ENCODE measurements around the gene CSNK2A2. TPM values are rescaled to one million over a fixed set of nuclear protein-coding genes. Genes with fewer than 3 reads are reported as not detected.

The CSNK2A2 gene
- total RNA-seq, 2 experiments from 2014 or later = 49.0 to 51.0 TPM

DNA sequence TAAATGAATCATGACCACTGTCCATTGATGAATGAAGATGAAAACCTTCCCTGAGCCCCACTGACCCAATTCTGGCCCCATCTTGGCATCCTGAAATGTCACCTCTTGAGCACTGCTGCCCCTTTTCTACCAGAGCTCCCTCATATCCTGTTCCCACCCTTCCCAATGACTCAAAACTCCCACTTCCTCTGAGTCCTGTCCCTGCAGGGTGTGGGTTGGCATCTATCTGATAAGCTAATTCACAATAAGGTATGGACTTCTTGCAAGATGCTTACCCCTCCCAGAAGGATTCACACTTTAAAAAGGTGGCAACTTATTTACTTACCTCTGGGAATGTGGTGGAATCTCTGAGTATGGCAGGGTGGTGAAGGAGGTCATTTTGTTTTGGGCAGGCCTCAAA, 13.3 kb upstream of the CSNK2A2 start:
- Histone ChIP-seq H3K9me3 (ENCODE audit: control insufficient read depth in 1 of 2, insufficient read depth in 1 of 2, low read length in 2 of 2) (no peaks in the 10 kb centered on the region), H3K4me1 (ENCODE audit: insufficient read depth, low read length) (no peaks in the 10 kb centered on the region), H3K27ac (ENCODE audit: low read depth in 1 of 2, low read length in 2 of 2) (no peak overlapping the region), H3K27me3 (ENCODE audit: control insufficient read depth in 1 of 2, insufficient read depth in 2 of 2, low read length in 2 of 2) (peaks cover 4 to 12% of the 10 kb centered on the region in 2 experiments), H3K4me3 (ENCODE audit: low read length) (no peak overlapping the region), H3K36me3 (ENCODE audit: insufficient read depth, low read length) (no peaks in the 10 kb centered on the region)
- H3K9me3 Mint-ChIP-seq = peaks cover 3% of the 10 kb centered on the region
- intact Hi-C loops (cut with DNase I, micrococcal nuclease) = no loop called here
- H3K36me3 Mint-ChIP-seq (ENCODE audit: low read depth) = no peaks in the 10 kb centered on the region
- ChIA-PET POLR2A (no interaction called here), CTCF (no interaction called here)
- H3K27me3 Mint-ChIP-seq = peaks cover 70% of the 10 kb centered on the region
- no peaks in the 10 kb centered on the region for H3K4me1 Mint-ChIP-seq (ENCODE audit: low read depth)
- no peak overlapping the region for H3K4me3 Mint-ChIP-seq
- no peak overlapping the region for H3K27ac Mint-ChIP-seq
- DNase-seq (no peak), ATAC-seq (ENCODE audit: poor library complexity) (no peak)
- TF ChIP-seq, protein P1, sequence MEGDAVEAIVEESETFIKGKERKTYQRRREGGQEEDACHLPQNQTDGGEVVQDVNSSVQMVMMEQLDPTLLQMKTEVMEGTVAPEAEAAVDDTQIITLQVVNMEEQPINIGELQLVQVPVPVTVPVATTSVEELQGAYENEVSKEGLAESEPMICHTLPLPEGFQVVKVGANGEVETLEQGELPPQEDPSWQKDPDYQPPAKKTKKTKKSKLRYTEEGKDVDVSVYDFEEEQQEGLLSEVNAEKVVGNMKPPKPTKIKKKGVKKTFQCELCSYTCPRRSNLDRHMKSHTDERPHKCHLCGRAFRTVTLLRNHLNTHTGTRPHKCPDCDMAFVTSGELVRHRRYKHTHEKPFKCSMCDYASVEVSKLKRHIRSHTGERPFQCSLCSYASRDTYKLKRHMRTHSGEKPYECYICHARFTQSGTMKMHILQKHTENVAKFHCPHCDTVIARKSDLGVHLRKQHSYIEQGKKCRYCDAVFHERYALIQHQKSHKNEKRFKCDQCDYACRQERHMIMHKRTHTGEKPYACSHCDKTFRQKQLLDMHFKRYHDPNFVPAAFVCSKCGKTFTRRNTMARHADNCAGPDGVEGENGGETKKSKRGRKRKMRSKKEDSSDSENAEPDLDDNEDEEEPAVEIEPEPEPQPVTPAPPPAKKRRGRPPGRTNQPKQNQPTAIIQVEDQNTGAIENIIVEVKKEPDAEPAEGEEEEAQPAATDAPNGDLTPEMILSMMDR (IDR thresholded peaks at IDR 0.05) = no peak

DNA sequence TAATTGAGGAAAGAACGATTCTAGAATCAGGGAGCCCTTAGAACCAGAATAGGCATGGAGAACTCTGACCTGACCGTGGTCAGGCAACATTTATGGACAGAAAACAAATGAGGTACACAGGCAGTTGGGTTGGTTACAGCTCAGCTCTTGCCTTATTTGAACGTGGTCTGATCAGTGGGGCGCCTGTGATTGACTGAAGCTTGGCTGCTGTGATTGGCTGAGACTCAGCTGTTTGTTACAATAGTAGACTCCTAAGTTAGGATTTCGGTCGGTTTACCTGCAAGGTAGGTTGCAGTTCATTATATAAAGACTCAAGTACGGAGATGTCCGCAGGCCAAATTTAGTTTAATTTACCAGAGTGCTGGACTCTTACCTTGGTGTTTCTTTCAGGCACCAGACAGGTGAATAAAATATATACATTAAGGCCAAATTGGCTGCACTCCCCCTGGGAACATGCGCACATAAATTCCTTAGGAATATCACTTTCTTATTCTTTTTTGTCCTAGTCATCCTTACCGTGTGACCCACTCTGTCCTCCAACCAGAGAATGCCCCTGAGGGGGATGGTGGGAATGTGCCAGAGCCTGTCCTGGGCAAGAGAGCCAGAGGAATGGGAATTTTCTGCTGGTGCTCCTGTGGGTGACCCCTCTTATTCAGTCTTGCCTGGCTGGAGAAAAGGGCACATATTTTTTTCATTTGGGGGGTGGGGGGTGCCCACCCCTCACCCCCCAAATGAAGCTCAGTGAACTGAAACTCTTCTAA, 7.5 kb upstream of the CSNK2A2 start:
- H3K27me3 Mint-ChIP-seq = peaks cover 47% of the 10 kb centered on the region
- Histone ChIP-seq H3K9me3 (ENCODE audit: control insufficient read depth in 1 of 2, insufficient read depth in 1 of 2, low read length in 2 of 2) (no peaks in the 10 kb centered on the region), H3K4me1 (ENCODE audit: insufficient read depth, low read length) (no peaks in the 10 kb centered on the region), H3K27me3 (ENCODE audit: control insufficient read depth in 1 of 2, insufficient read depth in 2 of 2, low read length in 2 of 2) (peaks cover 5% of the 10 kb centered on the region in 2 experiments), H3K27ac (ENCODE audit: low read depth in 1 of 2, low read length in 2 of 2) (no peak overlapping the region), H3K36me3 (ENCODE audit: insufficient read depth, low read length) (no peaks in the 10 kb centered on the region), H3K4me3 (ENCODE audit: low read length) (no peak overlapping the region)
- DNase-seq = no peak
- TF ChIP-seq, protein P1 (IDR thresholded peaks at IDR 0.05) = no peak
- no peak for ATAC-seq (ENCODE audit: poor library complexity)
- intact Hi-C loops (cut with DNase I, micrococcal nuclease) = no loop called here
- H3K4me3 Mint-ChIP-seq = no peak overlapping the region
- H3K36me3 Mint-ChIP-seq (ENCODE audit: low read depth) = no peaks in the 10 kb centered on the region
- H3K4me1 Mint-ChIP-seq (ENCODE audit: low read depth) = no peaks in the 10 kb centered on the region
- H3K27ac Mint-ChIP-seq = no peak overlapping the region
- ChIA-PET CTCF (no interaction called here), POLR2A (no interaction called here)
- H3K9me3 Mint-ChIP-seq = no peaks in the 10 kb centered on the region

DNA sequence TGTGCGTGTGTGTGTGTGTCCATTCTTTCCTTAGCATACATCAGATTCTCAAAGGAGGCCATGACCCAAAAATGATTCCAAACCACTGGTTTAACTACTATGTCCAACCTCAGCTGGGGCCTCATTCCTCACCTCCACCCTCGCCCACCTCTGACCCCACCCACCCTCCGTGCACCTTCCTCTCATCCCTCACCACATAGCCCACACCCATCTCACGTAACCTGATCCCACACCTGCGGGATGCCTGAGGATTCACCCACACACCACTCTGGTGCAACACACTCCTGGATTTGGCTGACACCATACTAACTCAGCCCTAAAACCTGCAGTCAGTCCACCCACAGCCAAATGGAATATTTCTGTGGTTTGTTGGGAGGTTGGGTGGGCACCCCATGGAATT, 3.3 kb upstream of the CSNK2A2 start:
- ChIA-PET CTCF (no interaction called here), POLR2A (no interaction called here)
- no peak for DNase-seq
- Histone ChIP-seq H3K27me3 (ENCODE audit: control insufficient read depth in 1 of 2, insufficient read depth in 2 of 2, low read length in 2 of 2) (peaks cover 5% of the 10 kb centered on the region in 2 experiments), H3K4me1 (ENCODE audit: insufficient read depth, low read length) (peaks cover 18% of the 10 kb centered on the region), H3K9me3 (ENCODE audit: control insufficient read depth in 1 of 2, insufficient read depth in 1 of 2, low read length in 2 of 2) (no peaks in the 10 kb centered on the region), H3K36me3 (ENCODE audit: insufficient read depth, low read length) (no peaks in the 10 kb centered on the region), H3K4me3 (ENCODE audit: low read length) (no peak overlapping the region), H3K27ac (ENCODE audit: low read depth in 1 of 2, low read length in 2 of 2) (no peak overlapping the region)
- intact Hi-C loops (cut with DNase I, micrococcal nuclease) = loop anchor here in 1 of 2 experiments (5.0 kb wide), 1 partner anchor 299 kb away; no protein-coding TSS in a partner anchor
- ATAC-seq (ENCODE audit: poor library complexity) = no peak
- no peaks in the 10 kb centered on the region for H3K9me3 Mint-ChIP-seq
- H3K27ac Mint-ChIP-seq = no peak overlapping the region
- TF ChIP-seq, protein P1 (IDR thresholded peaks at IDR 0.05) = no peak
- H3K36me3 Mint-ChIP-seq (ENCODE audit: low read depth) = peaks cover 14% of the 10 kb centered on the region
- H3K4me3 Mint-ChIP-seq = peak overlapping the region; percentile 6
- peaks cover 26% of the 10 kb centered on the region for H3K4me1 Mint-ChIP-seq (ENCODE audit: low read depth)
- peaks cover 21% of the 10 kb centered on the region for H3K27me3 Mint-ChIP-seq
